ENCODE data around the gene DBX1. TPM values are rescaled to one million over a fixed set of nuclear protein-coding genes. Genes with fewer than 3 reads are reported as not detected.
"Not testable (repeated sequence)": the region's sequence is repeated elsewhere in the genome, so short reads cannot be mapped to it uniquely, and the experiment has no call there.

DBX1 gene
- total RNA-seq, 3 donors from 2014 or later, result not detected

DNA sequence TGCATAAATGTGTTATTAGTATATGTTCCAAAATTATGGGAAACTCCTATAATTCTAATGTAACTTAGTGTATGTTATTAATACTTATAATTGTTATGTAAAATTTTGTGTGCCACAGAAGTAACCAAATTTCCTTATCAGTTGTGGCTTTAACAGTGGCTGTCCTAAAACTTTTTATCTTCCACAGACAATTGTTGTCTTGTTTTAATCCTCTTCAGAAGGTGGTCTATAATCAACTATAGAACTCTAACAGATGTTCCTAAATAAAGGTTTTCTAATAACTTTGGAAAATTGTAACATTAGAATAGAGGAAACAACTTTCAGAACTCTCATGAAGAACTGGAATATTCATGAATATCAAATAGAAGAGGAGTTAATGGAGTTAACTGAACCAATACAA is 44.4 kb upstream of the DBX1 start:
- Histone ChIP-seq H3K4me1 (no peaks in the 10 kb centered on the region), H3K27ac (no peak overlapping the region), H3K9me3 (no peaks in the 10 kb centered on the region), H3K27me3 (peaks cover 0 to 35% of the 10 kb centered on the region in 2 donors), H3K36me3 (no peaks in the 10 kb centered on the region), H3K4me3 (no peak overlapping the region)
- TF ChIP-seq POLR2AphosphoS5 (IDR thresholded peaks at IDR 0.05) (no peak), POLR2A (IDR thresholded peaks at IDR 0.05) (no peak)
- TF ChIP-seq, protein P1, sequence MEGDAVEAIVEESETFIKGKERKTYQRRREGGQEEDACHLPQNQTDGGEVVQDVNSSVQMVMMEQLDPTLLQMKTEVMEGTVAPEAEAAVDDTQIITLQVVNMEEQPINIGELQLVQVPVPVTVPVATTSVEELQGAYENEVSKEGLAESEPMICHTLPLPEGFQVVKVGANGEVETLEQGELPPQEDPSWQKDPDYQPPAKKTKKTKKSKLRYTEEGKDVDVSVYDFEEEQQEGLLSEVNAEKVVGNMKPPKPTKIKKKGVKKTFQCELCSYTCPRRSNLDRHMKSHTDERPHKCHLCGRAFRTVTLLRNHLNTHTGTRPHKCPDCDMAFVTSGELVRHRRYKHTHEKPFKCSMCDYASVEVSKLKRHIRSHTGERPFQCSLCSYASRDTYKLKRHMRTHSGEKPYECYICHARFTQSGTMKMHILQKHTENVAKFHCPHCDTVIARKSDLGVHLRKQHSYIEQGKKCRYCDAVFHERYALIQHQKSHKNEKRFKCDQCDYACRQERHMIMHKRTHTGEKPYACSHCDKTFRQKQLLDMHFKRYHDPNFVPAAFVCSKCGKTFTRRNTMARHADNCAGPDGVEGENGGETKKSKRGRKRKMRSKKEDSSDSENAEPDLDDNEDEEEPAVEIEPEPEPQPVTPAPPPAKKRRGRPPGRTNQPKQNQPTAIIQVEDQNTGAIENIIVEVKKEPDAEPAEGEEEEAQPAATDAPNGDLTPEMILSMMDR (IDR thresholded peaks at IDR 0.05), result no peak
- intact Hi-C loops (cut with DNase I; ENCODE audit: low total_unique reads), result no loop called here
- DNase-seq (ENCODE audit: low spot score in 2 of 2), result no peak

DNA sequence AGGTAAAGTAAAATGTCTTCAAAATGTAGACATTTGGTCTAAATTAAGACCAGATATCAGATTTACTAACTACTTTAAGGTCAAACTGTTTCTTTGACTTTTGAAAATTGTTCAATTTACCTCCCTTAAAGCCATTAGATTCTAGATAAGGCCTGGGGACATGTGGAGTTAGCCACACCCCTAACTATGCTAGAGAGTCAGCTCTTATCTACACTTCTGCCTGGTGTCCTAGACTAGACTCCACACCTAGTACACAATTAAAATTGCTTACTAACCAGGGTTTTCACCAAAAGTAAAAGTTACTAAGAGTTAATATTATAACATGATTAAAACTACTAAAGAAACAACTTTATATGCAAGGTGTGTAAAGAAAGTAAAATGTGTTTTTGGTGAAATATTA is 43.6 kb upstream of the DBX1 start:
- Histone ChIP-seq H3K9me3 (no peaks in the 10 kb centered on the region), H3K36me3 (no peaks in the 10 kb centered on the region), H3K27me3 (peaks cover 0 to 26% of the 10 kb centered on the region in 2 donors), H3K27ac (no peak overlapping the region), H3K4me3 (no peak overlapping the region), H3K4me1 (no peaks in the 10 kb centered on the region)
- intact Hi-C loops (cut with DNase I; ENCODE audit: low total_unique reads), result no loop called here
- no peak for DNase-seq (ENCODE audit: low spot score in 2 of 2)
- TF ChIP-seq, protein P1 (IDR thresholded peaks at IDR 0.05), result no peak
- TF ChIP-seq POLR2A (IDR thresholded peaks at IDR 0.05) (no peak), POLR2AphosphoS5 (IDR thresholded peaks at IDR 0.05) (no peak)

DNA sequence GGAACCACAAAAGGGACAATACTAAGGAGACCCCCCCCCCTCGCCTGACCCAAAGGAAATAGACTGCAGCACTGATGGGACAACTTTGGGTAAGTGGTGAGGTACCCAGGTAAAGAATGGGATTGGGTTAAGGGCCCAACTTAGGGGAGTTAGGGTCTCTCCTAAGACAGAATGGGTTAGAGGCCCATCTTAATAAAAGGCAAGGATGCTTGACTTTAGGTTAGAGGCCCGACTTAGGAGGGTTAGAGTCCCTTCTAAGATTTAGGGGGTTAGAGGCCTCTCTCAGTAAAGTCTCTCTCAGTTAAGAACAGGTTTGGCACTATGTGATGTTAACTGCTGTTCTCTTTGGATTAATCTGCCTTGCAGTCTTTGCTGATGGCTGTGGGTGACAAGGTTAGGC is 41.0 kb upstream of the DBX1 start:
- Histone ChIP-seq H3K4me3 (no peak overlapping the region), H3K27ac (no peak overlapping the region), H3K9me3 (no peaks in the 10 kb centered on the region), H3K36me3 (no peaks in the 10 kb centered on the region), H3K4me1 (no peaks in the 10 kb centered on the region), H3K27me3 (peaks cover 0 to under 1% of the 10 kb centered on the region in 2 donors)
- intact Hi-C loops (cut with DNase I; ENCODE audit: low total_unique reads), result no loop called here
- no peak for DNase-seq (ENCODE audit: low spot score in 2 of 2)
- TF ChIP-seq POLR2A (IDR thresholded peaks at IDR 0.05), result no peak
- TF ChIP-seq, protein P1 (IDR thresholded peaks at IDR 0.05), result no peak
- TF ChIP-seq POLR2AphosphoS5 (IDR thresholded peaks at IDR 0.05), result no peak

DNA sequence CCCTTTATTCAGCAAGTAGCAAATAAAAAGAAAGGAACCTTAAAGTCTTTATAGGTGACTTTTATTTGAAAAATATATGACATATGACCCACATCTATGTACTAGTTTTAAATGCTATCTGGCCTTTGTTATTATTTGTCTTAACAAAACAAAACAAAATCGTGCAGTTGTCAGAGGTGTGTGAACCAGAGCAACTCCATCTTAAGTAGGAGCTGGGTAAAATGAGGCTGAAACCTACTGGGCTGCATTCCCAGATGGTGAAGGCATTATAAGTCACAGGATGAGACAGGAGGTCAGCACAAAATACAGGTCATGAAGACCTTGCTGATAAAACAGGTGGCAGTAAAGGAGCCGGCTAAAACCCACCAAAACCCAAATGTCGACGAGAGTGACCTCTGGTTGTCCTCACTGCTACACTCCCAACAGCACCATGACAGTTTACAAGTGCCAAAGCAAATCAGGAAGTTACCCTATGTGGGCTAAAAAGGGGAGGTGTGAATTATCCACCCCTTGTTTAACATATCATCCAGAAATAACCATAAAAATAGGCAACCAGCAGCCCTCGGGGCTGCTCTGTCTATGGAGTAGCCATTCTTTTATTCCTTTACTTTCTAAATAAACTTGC is 40.2 kb upstream of the DBX1 start:
- H3K27me3 ChIP-seq; H3K4me3 ChIP-seq; DNase-seq (ENCODE audit: low spot score in 2 of 2); H3K4me1 ChIP-seq; H3K9me3 ChIP-seq; H3K36me3 ChIP-seq; H3K27ac ChIP-seq; intact Hi-C loops (cut with DNase I; ENCODE audit: low total_unique reads): not testable (repeated sequence)

DNA sequence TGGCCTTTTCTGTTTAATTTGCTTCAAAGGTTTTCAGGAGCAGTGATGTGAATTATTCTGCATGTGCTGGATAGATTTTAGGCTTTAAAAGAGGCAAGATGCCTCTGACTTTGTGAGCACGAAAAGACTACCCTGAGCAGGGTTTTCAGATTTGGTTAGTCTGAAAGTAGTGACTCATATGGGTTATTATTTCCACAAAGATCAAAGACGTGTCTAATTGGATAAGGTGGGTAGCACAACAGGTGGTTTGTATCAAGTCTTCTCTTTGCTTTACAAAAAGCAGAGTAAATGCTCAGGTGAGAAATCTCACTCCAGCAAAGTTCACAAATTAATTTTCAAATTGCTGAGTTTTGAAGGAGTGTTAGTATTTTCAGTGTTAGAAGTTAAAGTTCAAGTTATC is 37.6 kb upstream of the DBX1 start:
- Histone ChIP-seq H3K36me3 (no peaks in the 10 kb centered on the region), H3K4me1 (no peaks in the 10 kb centered on the region), H3K4me3 (no peak overlapping the region), H3K27ac (no peak overlapping the region), H3K9me3 (no peaks in the 10 kb centered on the region), H3K27me3 (no peaks in the 10 kb centered on the region)
- intact Hi-C loops (cut with DNase I; ENCODE audit: low total_unique reads), result no loop called here
- TF ChIP-seq, protein P1 (IDR thresholded peaks at IDR 0.05), result no peak
- TF ChIP-seq POLR2AphosphoS5 (IDR thresholded peaks at IDR 0.05), result no peak
- TF ChIP-seq POLR2A (IDR thresholded peaks at IDR 0.05), result no peak
- DNase-seq (ENCODE audit: low spot score in 2 of 2), result no peak

DNA sequence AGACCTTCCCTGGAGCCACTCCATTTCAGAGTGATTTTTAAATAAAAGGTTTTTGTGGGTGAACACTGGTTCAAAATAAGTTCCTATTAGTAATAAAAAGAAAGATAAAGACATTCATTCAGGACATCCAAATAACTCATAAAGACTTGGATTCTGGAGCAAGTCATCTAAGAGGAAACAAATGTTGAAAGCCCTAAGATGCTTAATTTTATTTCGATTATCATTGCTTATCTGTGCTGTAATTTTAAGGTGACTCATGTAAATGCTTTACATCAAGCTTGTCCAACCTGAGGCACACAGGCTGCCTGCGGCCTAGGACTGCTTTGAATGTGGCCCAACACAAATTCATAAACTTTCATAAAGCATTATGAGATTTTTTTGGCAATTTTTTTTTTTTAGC is 34.2 kb upstream of the DBX1 start:
- H3K4me1 ChIP-seq, result no peaks in the 10 kb centered on the region

More for the DNA sequence above, 34.2 kb upstream of the DBX1 start:
- DNase-seq (ENCODE audit: low spot score in 2 of 2), result no peak
- no peaks in the 10 kb centered on the region for H3K27me3 ChIP-seq
- TF ChIP-seq, protein P1 (IDR thresholded peaks at IDR 0.05), result no peak
- TF ChIP-seq POLR2AphosphoS5 (IDR thresholded peaks at IDR 0.05) (no peak), POLR2A (IDR thresholded peaks at IDR 0.05) (no peak)
- H3K4me3 ChIP-seq, result no peak overlapping the region
- no peaks in the 10 kb centered on the region for H3K36me3 ChIP-seq
- no peak overlapping the region for H3K27ac ChIP-seq
- intact Hi-C loops (cut with DNase I; ENCODE audit: low total_unique reads), result no loop called here
- H3K9me3 ChIP-seq, result no peaks in the 10 kb centered on the region

Data from breast epithelium (tissue), 4 donors.